Stimulated activated CD8-positive, alpha-beta memory T cell treated with anti-CD3 and anti-CD28 coated beads, Interleukin-15, amount 100 ng/mL, for 24 hours (primary cell): ENCODE results near the gene SMC3.
"Not testable (repeated sequence)": the region's sequence is repeated elsewhere in the genome, so short reads cannot be mapped to it uniquely, and the experiment has no call there.

Source experiments
- DNase-seq: peaks from one replicate; pipeline ENCODE4 v3.0.0-alpha.2; 2020; ENCODE audit warnings: low read depth

The SMC3 gene

DNA sequence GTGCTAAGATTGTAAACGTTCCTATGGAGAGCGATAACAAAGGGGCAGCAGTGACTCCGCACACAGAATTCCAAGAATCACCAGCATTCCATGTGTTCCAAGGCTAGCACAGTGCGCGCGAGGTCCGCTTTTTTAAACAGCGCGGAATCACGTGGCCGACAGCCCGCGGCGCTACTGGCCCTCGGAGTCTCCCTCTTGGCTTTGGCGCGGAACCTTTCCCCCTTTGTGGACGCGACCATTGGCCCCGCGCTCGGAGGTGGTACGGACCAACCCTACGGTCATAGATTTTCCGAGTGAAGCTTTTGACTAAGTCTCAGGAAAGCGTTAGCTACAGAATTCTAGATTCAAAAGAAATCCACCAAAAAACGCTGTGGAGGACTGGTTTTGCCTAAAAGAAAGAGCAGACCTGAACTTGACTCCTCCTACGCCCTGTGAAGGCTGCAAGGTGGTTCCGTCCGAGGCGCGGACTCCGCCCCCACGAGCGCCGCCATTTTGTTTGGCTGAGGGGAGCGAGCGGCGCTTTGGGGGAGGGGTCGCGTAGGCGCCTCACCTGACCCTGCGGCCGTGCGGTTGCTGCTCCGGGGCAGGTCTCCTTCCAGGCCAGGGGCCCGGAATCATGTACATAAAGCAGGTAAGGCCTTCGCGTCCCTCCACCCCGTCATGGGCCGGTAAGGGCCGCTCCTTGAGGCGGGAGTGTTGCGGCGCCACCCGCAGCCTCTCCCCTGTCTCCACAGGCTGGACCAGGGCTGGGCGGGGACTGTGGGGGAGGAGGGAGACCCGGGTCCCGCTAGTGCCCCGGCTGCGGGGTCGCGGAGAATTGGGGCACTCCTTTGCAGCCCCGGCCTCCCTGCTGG, at the start of gene SMC3:
Gene SMC3, plus strand, starts transcription at position 495 of the 854 bp plus-strand sequence. Its CDS starts 122 bp downstream, at position 617.
- peak; percentile 74 for DNase-seq

DNA sequence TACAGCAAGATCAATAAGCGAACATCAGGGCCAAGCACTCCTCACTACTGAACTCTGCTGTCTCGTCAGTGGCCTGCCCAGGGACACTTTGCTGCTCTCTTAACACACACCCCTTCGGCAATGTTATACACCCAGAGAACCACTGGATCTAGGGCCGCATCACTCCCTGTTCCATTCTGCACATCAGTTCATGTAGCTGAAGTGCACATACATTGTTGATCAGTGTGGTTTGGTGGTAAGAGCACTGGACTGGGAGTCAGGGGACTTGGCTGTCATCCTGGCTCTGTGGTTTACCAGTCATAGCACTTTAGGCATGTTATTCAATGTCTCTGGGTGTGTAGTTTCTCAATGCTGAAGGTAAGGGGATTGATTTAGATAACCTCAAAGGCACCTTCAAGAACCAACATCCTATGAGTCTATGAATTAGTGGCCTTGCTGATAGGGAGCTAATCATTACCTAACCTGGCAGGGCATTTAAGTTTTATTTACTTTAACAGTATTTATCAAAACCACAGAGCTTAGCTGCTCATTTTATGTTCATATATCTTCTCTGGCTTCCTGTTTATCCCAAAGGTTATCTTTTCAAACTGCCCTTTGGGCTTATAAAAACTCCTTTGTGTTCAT, 45.0 kb upstream of the SMC3 start:
- no peak for DNase-seq

DNA sequence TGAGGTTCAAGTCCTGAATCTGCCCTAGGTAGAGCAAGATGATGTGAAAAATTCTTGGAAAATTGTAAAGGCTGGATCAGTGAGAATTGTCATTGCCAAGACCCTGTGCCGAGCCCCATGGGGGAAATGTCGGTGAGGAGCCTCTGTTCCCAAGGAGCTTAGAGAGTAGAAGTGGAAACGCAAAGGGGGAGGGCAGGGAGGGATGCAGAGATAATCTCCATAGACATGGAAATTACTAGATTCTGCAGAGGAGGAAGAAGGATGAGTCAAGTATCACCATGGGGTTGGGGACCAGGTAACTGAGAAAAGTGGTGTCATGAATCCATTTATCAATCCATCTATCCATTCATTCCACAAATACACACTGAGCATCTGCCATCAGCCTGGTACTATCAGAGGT, 43.8 kb upstream of the SMC3 start:
- DNase-seq, result no peak

DNA sequence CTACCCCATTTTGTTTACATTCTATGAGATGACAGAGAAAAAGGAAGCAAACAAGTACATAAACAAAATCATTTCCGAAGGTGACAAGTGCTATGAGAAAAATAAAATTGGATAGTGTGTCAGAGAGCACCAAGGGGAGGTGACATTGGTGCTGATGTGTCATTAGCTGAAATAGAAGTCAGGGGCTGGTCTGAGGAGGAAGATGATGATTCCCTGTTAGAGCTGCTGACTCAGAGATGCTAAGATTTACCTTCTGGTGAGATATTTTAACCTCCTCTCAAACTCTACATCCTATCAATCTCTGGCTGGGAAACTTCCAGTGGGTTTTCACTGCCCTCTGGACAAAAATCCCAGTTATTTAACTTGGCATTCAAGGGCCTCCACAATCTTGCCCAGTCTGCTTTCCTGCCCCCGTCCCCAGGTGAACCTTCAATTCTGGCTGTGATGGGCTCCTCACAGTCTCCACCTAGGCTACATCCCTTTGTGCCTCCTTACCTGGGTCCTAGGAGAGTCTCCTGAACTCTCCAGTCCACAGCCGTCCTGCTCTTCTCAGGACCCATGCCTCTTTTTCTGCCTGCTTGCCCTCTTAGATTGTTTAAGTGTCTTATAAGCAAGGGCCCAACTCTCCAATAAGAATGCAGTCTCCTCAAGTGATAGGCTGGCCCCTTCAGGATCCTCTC, 43.2 kb upstream of the SMC3 start:
- no peak for DNase-seq

DNA sequence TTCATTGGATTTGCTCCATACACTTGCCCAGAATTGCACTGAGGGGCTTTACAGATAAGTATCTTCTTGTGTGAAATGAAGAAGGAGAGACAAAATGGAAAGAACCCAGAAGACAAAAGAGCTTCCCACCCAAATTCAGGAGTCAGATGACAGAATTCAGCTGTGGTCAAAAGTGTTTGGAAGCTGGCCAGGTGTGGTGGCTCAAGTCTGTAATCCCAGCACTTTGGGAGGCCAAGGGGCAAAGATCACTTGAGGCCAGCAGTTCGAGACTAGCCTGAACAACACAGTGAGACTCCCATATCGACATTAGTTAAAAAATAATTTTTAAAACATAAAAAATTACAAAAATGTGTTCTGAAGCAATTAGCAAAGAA, 42.6 kb upstream of the SMC3 start:
- no peak for DNase-seq

DNA sequence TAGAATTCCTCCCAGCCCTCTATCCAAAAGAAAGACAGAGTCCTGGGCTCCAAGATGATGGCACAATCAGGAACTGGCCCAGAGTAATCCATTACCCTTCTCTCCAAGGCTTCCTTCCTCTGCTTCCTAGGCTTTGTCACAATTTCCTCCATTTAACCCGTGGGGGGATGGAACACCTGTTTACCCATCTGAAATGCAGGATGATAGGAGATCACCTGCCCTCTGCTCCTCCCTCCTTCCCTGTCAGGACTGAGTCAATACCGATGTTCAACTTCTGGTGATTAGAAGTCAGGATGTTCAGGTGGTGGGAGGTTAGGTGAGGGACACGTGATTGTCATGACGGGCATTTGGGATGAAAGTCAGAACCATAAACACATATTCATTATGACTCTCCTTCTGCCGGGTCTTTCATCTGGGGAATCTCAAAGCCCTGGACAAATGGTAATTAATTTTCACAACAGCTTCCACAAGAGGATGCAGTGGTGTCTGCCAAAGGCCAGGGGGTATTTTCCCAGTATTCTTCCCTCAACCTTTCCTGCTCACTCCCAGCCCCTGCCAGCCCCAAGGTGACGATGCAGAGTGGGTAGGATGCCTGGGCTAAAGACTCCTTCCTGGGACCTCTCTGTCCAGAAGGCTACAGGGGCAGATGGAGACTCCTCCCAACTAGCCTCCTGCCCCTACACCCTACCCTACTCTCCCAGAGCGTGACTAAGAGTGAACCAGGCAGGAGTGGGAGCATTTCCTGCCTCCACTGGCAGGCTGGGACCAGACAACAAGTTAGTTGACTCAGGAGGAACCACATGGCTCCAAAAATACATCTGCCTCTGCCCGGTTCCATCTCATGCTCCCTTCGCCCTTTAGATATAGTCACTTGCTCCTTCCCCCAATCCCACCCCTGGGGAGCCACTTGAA, 41.9 kb upstream of the SMC3 start:
- DNase-seq, result no peak

DNA sequence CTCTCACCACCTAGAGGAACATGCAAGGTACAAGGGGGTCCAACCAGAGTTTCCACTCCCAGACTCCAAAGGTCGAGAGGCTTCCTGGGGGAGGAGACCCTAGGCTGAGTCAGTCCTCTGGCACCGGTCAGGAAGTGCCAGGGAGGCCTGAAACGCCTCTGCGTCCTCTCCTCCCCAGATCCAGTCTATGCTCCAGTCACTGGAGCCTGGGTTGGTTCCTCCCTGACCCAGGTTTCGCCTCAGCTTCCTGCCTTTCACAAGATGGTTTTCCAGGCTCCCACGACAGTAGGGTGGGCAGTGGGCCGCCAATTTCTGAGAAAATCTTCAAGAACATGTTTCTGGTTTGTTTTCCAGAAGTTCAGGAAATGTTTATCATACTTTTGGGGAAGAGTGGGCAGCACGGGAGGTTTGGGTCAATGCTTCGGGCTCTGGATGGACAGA, 39.7 kb upstream of the SMC3 start:
- DNase-seq, result no peak

DNA sequence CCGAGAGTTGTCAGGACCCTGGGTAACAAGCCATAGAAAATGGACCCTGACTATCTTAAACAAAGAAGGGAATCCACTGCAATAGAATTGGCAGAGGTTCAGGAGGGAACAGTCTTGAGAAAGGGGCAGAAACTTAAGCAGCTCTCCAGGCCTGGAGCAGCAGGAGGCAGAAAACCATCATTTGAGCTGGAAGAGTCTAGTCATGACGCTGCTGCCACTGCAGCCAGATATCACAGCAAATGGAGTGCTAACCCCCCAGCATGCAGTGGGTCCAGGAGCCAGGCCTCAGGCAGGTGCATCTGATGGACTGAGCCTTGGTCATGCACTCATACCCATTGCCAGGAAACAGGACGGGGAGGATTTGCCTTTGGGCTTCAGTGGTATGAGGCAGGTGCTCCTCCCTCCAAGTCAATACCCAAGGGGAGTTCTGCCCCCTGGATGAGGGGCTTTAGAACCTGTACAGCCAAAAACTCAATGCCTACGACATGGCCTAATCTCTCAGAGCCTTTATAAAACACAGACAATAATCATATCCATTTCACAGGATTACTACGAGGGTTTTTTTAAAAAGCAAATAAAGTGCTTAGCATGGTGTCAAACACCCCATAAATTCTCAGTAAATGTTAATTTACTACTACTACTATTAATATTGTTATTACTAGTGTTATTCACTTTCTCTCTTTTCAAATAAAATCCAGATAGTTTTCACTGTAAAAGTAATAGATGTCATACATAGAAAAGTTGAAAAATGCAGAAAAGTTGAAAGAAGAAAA, 39.1 kb upstream of the SMC3 start:
- DNase-seq, result no peak

DNA sequence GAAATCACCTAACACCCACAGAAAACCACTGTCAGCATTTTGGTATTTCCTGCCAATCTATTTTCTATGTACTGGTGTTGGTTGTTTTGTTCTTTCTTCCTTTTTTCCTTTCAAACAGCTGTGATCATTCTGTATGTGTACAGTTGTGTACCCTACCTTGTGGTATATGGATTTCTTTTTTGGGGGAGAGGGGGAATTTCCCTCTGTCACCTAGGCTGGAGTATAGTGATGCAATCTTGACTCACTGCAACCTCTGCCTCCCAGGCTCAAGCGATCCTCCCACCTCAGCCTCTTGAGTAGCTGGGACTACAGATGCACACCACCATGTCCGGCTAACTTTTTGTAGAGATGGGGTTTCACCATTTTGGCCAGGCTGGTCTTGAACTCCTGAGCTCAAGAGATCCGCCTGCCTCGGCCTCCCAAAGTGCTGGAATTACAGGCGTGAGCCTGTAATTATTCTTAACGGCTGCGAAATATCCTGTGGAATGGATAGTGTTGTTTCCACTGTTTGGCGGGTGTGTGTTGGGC, 38.4 kb upstream of the SMC3 start:
- DNase-seq, result not testable (repeated sequence)

DNA sequence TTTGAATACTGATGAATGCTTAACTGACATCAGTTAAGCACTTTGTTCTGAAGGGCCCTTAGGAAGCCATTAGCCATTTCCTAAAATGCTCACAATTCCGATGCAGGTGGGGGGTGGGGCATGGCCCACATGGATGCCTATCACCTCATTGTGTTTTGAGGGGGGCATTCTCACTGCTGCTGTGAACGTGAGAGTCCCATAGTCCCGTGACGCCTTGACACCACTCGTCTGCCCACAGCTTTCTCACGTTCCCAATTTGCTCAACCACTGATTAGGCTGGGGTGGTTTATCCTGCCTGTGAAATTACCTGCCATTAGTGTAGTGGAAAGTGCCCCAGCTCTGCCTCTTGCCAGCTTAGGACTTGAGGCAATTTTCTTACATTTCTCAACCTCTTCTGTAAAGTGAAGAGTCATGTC, 37.9 kb upstream of the SMC3 start:
- no peak for DNase-seq

DNA sequence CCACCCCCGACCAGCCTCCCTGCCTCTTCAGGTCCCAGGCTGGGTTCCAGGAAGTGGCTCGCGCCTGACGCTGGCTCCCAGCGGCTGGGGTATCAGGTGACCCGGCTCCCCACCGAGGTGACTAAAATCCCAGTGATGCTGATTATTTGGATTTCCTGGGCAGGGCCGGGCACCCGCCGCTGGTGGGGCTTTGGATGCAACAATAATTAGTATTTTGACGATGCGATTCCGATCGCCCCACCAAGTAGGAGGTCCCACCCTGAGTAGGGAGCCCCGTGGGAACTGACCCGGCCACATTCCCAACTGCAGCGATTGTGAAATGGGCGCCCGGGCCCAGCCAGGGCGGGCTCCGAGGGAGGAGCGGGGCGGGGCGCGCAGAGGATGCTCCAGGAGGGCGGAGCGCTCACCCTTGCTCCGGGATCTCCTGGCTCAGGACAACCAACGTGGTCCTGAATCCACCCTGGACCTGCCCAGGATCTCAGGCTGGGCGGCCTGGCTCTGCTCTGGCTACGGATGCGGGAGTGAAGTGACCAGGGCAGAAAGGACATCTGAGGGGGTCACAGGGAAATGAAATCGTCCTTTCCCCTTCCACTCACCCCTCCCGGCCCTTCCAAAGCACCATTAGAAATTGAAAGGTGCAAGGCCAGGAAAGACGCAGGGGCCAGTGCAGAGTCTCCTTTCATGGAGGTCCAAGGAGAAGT, 37.2 kb upstream of the SMC3 start:
- no peak for DNase-seq

DNA sequence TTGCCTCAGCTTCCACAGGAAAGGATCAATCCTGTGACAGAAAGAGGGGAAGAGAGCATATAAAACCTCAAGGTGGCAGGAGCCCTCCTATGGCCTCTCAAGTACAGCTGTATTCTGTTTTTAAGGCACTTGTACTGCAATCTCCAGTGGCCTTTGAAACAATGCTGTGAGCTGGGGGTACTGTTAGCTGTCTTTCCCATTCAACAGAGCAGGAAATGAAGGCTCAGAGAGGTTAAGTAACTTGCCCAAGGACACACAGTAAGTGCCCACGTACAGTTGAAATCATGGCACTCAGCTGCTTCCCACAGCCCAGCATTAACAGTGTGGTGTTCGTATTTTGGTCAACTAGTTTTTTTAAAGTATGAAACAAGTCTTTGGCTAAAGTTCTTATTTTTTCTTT, 35.8 kb upstream of the SMC3 start:
- no peak for DNase-seq

DNA sequence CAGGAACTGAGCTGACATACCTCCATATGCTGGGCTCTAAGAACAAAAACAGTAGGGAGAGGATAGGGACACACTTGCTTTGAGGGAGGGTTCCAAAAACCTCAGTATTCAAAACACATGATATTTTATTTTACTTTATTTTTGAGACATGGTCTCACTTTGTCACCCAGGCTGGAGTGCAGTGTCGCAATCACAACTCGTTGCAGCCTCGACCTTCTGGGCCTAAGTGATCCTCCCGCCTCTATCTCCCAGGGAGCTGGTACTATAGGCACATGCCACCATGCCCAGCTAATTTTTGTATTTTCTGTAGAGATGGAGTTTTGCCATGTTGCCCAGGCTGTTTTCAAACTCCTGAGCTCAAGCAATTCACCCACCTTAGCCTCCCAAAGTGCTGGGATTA, 34.9 kb upstream of the SMC3 start:
- not testable (repeated sequence) for DNase-seq

DNA sequence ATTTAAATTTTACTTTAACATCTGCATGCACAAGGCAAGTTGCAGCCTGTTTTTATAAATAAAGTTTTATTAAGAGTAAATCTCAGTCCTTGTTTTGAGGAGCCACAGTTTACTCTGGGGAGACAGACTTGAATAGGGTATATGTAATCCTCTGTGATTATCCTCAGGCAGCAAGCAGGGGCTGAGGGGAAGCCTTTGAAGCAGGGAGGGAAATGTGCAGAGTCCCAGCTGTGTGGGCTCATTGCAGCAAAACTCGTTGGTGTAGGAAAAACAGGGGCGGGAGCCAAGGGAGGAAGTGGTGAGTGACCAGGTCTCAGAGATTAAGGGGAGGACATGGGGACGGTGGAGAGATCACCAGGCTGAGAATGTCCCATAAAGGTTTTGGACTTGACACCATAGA, 34.3 kb upstream of the SMC3 start:
- no peak for DNase-seq

DNA sequence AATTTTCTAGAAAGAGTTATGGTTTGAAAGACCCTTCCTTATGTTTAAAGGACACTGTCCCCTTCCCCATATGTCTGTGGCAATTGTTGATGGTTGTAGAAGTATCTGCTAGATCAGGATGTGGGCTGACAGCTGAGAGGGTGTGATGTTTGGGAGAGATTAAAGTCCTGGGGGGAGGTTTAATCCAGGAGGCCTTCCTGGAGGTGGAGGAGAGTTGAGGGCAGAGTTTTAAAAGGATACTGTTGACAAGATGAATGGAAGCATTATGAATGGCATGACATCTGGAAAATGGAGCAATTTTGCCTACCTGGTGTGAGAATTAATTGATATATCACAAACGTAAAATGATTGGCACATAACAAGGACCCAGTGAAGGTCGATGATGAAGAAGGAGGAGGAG, 32.9 kb upstream of the SMC3 start:
- no peak for DNase-seq

DNA sequence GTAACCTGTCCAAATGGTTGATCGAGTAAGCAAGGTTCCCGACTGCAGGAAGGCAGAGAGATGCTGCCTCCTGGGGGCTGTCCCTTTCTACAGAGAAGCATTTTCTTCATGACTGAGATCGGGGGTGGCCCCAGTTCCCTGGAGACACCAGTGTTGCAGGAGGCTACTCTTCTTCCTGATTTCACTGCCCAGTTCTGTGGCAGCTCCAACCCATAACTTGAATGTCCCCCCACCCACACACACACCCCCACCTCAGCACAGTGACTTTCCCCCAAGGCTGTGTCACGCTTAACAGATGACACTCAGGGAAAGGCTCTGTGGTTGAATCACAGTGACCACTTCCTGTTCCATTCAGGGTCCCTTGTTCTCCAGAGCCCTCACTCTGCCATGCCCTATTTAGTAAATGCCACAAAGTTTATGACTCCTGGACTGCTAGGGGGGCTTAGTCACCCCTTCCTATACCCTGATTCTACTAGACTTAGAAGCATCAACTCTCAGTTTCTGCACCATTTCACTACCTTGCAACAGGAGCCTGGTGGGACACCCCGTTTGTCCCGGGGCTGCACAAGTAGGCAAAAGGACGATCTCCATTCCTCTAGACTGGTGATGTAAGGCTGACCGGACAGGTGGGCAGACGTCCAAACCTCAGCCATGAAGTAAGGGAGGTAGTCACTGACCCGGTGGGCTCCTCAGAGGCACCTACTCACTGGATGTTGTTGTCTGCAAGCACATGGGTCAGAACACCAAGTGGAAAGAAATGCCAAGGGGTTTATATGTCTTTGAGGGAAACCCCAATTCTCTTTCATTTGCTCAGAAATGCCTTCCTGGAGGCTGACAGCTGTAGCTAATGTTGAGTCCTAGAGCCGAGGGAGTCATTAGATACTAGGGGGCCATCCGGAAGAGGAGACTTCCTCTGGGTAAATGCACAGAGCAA, 31.3 kb upstream of the SMC3 start:
- no peak for DNase-seq

DNA sequence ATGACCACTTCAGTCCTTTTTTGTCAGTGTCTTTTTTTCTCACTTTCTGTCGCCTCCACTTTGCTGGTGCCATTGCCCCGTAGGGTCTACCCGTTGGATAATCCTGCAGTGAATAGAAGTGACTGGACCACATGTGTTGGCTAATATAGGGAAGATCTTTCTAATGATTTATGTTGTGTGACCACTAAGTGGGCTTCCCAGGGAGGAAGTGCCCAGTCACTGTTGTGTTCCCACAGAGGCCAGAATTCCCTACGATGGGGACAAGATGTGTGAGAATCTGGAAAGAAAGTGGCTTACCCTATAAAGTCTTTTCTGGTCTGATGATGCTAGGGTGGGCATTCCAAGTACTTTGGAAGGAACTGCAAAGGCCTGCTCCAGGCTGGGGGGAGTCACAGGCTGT, 28.4 kb upstream of the SMC3 start:
- no peak for DNase-seq

DNA sequence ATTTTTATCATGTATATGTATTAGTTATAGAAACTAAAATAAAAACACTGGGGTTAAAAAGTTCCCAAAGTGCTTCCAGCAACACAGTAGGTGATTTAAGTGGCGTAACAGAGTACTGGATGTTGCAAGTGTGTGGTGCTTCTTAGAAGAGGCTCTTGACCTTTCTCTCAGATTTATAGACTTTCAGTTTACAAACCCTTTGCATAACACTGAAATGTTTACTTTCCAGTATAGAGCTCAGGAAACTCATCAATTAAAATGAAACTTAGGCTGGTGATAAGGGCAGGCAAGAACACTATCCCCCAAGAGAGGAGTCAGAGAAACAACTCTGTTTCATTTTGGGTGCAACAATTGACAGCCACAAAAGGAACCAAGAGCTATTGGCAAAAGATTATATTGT, 27.5 kb upstream of the SMC3 start:
- DNase-seq, result no peak

DNA sequence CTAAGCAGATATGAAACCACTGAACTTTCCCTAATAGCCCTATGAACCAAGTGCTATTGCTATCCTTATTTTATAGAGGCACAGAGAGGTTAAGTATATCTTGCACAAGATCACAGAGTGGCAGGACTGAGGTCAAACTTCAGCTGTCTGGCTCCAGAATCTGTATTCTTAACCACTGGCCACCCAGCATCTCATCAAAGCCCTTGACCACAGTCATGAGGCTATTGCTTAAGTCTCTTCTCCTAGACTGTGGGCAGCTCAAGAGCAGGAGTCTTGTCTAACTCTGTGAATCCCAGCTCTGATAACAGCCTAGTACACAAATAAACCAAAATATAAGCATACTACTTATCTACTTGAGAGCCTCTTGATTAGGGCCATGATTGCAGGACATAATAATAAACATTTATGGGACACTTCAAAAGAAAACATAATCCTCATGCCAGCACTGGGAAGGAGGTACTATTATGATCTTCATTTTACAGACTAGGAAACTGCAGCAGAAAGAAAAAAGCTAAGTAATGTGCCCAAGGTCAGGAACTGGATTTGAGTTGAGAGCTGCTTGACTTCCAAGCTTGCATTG, 22.4 kb upstream of the SMC3 start:
- no peak for DNase-seq
